ENCODE measurements around the gene CRIP2. TPM values are rescaled to one million over a fixed set of nuclear protein-coding genes. Genes with fewer than 3 reads are reported as not detected.
A peak's percentile ranks its signal among the peaks of the same experiment; 100 is the strongest.

The CRIP2 gene
- total and polyA plus RNA-seq, 2 experiments from 2014 or later: 3.4 to 9.6 TPM

DNA sequence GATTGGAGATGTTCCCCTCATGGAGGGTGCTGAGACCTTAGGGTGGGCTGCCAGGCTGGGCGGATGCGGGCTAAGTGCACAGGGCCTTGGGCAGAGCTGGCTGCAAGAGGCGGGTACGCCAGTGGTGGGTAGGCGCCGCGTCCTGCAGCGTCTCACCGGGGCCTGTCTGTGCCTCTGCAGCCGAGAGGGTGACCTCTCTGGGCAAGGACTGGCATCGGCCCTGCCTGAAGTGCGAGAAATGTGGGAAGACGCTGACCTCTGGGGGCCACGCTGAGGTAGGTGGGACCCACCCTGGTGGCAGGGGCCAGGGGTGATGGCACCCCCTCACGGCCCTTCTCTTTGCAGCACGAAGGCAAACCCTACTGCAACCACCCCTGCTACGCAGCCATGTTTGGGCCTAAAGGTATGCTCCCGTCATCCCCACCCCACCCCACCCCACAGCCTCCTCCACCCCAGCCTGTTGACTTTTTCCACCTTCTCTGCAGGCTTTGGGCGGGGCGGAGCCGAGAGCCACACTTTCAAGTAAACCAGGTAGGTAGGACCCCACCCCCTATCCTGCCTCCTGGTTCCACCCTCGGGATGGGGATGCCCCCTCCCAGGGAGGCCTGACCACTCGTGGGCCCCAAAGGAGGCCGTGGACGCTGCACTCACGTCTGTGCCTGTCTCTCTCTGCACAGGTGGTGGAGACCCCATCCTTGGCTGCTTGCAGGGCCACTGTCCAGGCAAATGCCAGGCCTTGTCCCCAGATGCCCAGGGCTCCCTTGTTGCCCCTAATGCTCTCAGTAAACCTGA, 13.6 kb downstream of the CRIP2 start:
- Histone ChIP-seq H3K36me3 (ENCODE audit: insufficient read depth) (no peaks in the 10 kb centered on the region), H3K27me3 (ENCODE audit: insufficient read depth) (peaks cover 67% of the 10 kb centered on the region), H3K9me2 (ENCODE audit: insufficient read depth) (peaks cover 3% of the 10 kb centered on the region; the same call in 1 of the 2 replicates), H4K20me1 (replicated peaks; ENCODE audit: insufficient read depth) (no peaks in the 10 kb centered on the region), H3K79me2 (replicated peaks; ENCODE audit: insufficient read depth) (no peaks in the 10 kb centered on the region), H3K4me3 (peak overlapping the region; percentile 61), H3F3A (replicated peaks; ENCODE audit: low read depth) (peaks cover 4% of the 10 kb centered on the region; the same call in 1 of the 2 replicates), H3K4me2 (peak overlapping the region; percentile 83; the same call in 1 of the 2 replicates), H2AFZ (no peak overlapping the region), H3K4me1 (ENCODE audit: insufficient read depth) (peaks cover 4% of the 10 kb centered on the region; the same call in 1 of the 2 replicates), H3K27ac (ENCODE audit: low read depth) (no peak overlapping the region)
- H3K4me1 Mint-ChIP-seq: peaks cover 8% of the 10 kb centered on the region; the same call in 2 of the 3 replicates
- TF ChIP-seq CTCF (conservative IDR thresholded peaks at IDR 0.05; ENCODE audit: low read depth in 2 of 2) (peak in 1 of 2 experiments; percentile 22; a peak in 1 of 4 replicates), ZNF462 (CRISPR knock-in tag; IDR thresholded peaks at IDR 0.05) (no peak)
- ATAC-seq (no peak), DNase-seq (ENCODE audit: low spot score) (no peak)
- H3K27me3 Mint-ChIP-seq (ENCODE audit: insufficient read depth, low read depth, poor library complexity): peaks cover 57% of the 10 kb centered on the region
- no peak overlapping the region for H3K27ac Mint-ChIP-seq
- H3K36me3 Mint-ChIP-seq (ENCODE audit: low read depth): no peaks in the 10 kb centered on the region
- peak overlapping the region; percentile 42 for H3K4me3 Mint-ChIP-seq
- peaks cover 6% of the 10 kb centered on the region; the same call in 2 of the 3 replicates for H3K9me3 Mint-ChIP-seq

Measured in GM23338 (cell line).